ENCODE data around the gene CRHR1.

The CRHR1 gene

GRCh38 chr17:45873728-45874127 is 89.6 kb downstream of the CRHR1 start:
- Histone ChIP-seq H3K27ac (ENCODE audit: low read depth, low read length) (no peak overlapping the region), H3K4me3 (ENCODE audit: low read depth in 1 of 2, low read length in 2 of 2) (no peak overlapping the region), H3K27me3 (ENCODE audit: control insufficient read depth in 1 of 2, insufficient read depth in 2 of 2, low read length in 2 of 2) (peaks cover 0 to 5% of the 10 kb centered on the region in 2 donors), H3K36me3 (ENCODE audit: control insufficient read depth in 1 of 2, insufficient read depth in 2 of 2, low read length in 2 of 2) (no peaks in the 10 kb centered on the region), H3K4me1 (ENCODE audit: control insufficient read depth in 1 of 2, insufficient read depth in 2 of 2, low read length in 2 of 2) (no peaks in the 10 kb centered on the region), H3K9me3 (ENCODE audit: control insufficient read depth in 1 of 2, low read length in 2 of 2) (no peaks in the 10 kb centered on the region), H3K9ac (ENCODE audit: low read depth in 1 of 2, low read length in 2 of 2) (no peak overlapping the region)

GRCh38 chr17:45874151-45874550 is 90.0 kb downstream of the CRHR1 start:
- no peaks in the 10 kb centered on the region for H3K9me3 ChIP-seq (ENCODE audit: control insufficient read depth in 1 of 2, low read length in 2 of 2)
- no peak overlapping the region for H3K4me3 ChIP-seq (ENCODE audit: low read depth in 1 of 2, low read length in 2 of 2)
- no peak overlapping the region for H3K9ac ChIP-seq (ENCODE audit: low read depth in 1 of 2, low read length in 2 of 2)
- H3K36me3 ChIP-seq (ENCODE audit: control insufficient read depth in 1 of 2, insufficient read depth in 2 of 2, low read length in 2 of 2), result no peaks in the 10 kb centered on the region
- H3K4me1 ChIP-seq (ENCODE audit: control insufficient read depth in 1 of 2, insufficient read depth in 2 of 2, low read length in 2 of 2), result no peaks in the 10 kb centered on the region
- peaks cover 0 to 5% of the 10 kb centered on the region in 2 donors for H3K27me3 ChIP-seq (ENCODE audit: control insufficient read depth in 1 of 2, insufficient read depth in 2 of 2, low read length in 2 of 2)
- no peak overlapping the region for H3K27ac ChIP-seq (ENCODE audit: low read depth, low read length)

GRCh38 chr17:45876539-45876938 is 92.4 kb downstream of the CRHR1 start:
- H3K9me3 ChIP-seq (ENCODE audit: control insufficient read depth in 1 of 2, low read length in 2 of 2), result no peaks in the 10 kb centered on the region
- peaks cover 0 to 5% of the 10 kb centered on the region in 2 donors for H3K27me3 ChIP-seq (ENCODE audit: control insufficient read depth in 1 of 2, insufficient read depth in 2 of 2, low read length in 2 of 2)
- H3K36me3 ChIP-seq (ENCODE audit: control insufficient read depth in 1 of 2, insufficient read depth in 2 of 2, low read length in 2 of 2), result no peaks in the 10 kb centered on the region
- no peak overlapping the region for H3K4me3 ChIP-seq (ENCODE audit: low read depth in 1 of 2, low read length in 2 of 2)
- no peak overlapping the region for H3K27ac ChIP-seq (ENCODE audit: low read depth, low read length)
- no peak overlapping the region for H3K9ac ChIP-seq (ENCODE audit: low read depth in 1 of 2, low read length in 2 of 2)
- H3K4me1 ChIP-seq (ENCODE audit: control insufficient read depth in 1 of 2, insufficient read depth in 2 of 2, low read length in 2 of 2), result no peaks in the 10 kb centered on the region

- peaks cover 0 to 5% of the 10 kb centered on the region in 2 donors for H3K27me3 ChIP-seq (ENCODE audit: control insufficient read depth in 1 of 2, insufficient read depth in 2 of 2, low read length in 2 of 2)
- no peaks in the 10 kb centered on the region for H3K4me1 ChIP-seq (ENCODE audit: control insufficient read depth in 1 of 2, insufficient read depth in 2 of 2, low read length in 2 of 2)
- no peaks in the 10 kb centered on the region for H3K36me3 ChIP-seq (ENCODE audit: control insufficient read depth in 1 of 2, insufficient read depth in 2 of 2, low read length in 2 of 2)
- no peaks in the 10 kb centered on the region for H3K9me3 ChIP-seq (ENCODE audit: control insufficient read depth in 1 of 2, low read length in 2 of 2)
- H3K9ac ChIP-seq (ENCODE audit: low read depth in 1 of 2, low read length in 2 of 2), result no peak overlapping the region
- no peak overlapping the region for H3K4me3 ChIP-seq (ENCODE audit: low read depth in 1 of 2, low read length in 2 of 2)
- no peak overlapping the region for H3K27ac ChIP-seq (ENCODE audit: low read depth, low read length)
Observed at GRCh38 chr17:45877467-45877866, 93.3 kb downstream of the CRHR1 start.

- Histone ChIP-seq H3K4me1 (ENCODE audit: control insufficient read depth in 1 of 2, insufficient read depth in 2 of 2, low read length in 2 of 2) (no peaks in the 10 kb centered on the region), H3K4me3 (ENCODE audit: low read depth in 1 of 2, low read length in 2 of 2) (no peak overlapping the region), H3K9ac (ENCODE audit: low read depth in 1 of 2, low read length in 2 of 2) (no peak overlapping the region), H3K27me3 (ENCODE audit: control insufficient read depth in 1 of 2, insufficient read depth in 2 of 2, low read length in 2 of 2) (no peaks in the 10 kb centered on the region), H3K27ac (ENCODE audit: low read depth, low read length) (no peak overlapping the region), H3K9me3 (ENCODE audit: control insufficient read depth in 1 of 2, low read length in 2 of 2) (no peaks in the 10 kb centered on the region), H3K36me3 (ENCODE audit: control insufficient read depth in 1 of 2, insufficient read depth in 2 of 2, low read length in 2 of 2) (no peaks in the 10 kb centered on the region)
Observed at GRCh38 chr17:45883063-45883462, 98.9 kb downstream of the CRHR1 start.

Measured in duodenal mucosa (tissue), 2 donors.